Mesenchymal stem cell (in vitro differentiated cells and primary cell): ENCODE measurements around the gene KCNJ15.

ENCODE experiments used
- DNase-seq: peaks from one replicate; pipeline ENCODE4 v3.0.0-alpha.2; 2013
- H2AFZ ChIP-seq: one replicate; pipeline ENCODE4 v1.6.1; 2013; ENCODE audit warnings: low read depth, mild to moderate bottlenecking, control low read depth, inconsistent platforms, low read length, moderate library complexity
- H2AK5ac ChIP-seq: 2 replicates; pipeline ENCODE4 v1.6.1; 2013; ENCODE audit warnings: low read length, moderate library complexity, mild to moderate bottlenecking, inconsistent platforms; ENCODE audit not compliant: severe bottlenecking
- H2BK120ac ChIP-seq: one replicate; pipeline ENCODE4 v1.6.1; 2013; ENCODE audit warnings: low read depth, mild to moderate bottlenecking, inconsistent platforms, low read length, moderate library complexity
- H2BK12ac ChIP-seq, 2 experiments: one replicate each; pipeline ENCODE4 v1.6.1; 2013; ENCODE audit warnings: inconsistent platforms in 2 of 2, low read length in 2 of 2, mild to moderate bottlenecking in 2 of 2, moderate library complexity in 2 of 2, control low read depth in 1 of 2
- H2BK15ac ChIP-seq: one replicate; pipeline ENCODE4 v1.6.1; 2013; ENCODE audit warnings: mild to moderate bottlenecking, low read depth, inconsistent platforms; ENCODE audit not compliant: poor library complexity, severe bottlenecking
- H2BK5ac ChIP-seq: 2 replicates; pipeline ENCODE4 v1.6.1; 2013; ENCODE audit warnings: low read depth, mild to moderate bottlenecking, low read length, control low read depth, inconsistent platforms; ENCODE audit not compliant: poor library complexity, severe bottlenecking
- H3K14ac ChIP-seq, 2 experiments: one replicate each; pipeline ENCODE4 v1.6.1; 2013; ENCODE audit warnings: inconsistent platforms in 2 of 2, low read length in 2 of 2, control low read depth in 1 of 2, mild to moderate bottlenecking in 1 of 2, moderate library complexity in 1 of 2
- H3K18ac ChIP-seq, 2 experiments: one replicate each; pipeline ENCODE4 v1.6.1; 2013; ENCODE audit warnings: inconsistent platforms in 2 of 2, low read length in 2 of 2, control low read depth in 1 of 2, low read depth in 1 of 2, mild to moderate bottlenecking in 1 of 2
- H3K23ac ChIP-seq, 2 experiments: one replicate each; pipeline ENCODE4 v1.6.1; 2013; ENCODE audit warnings: inconsistent platforms in 2 of 2, low read length in 2 of 2, mild to moderate bottlenecking in 2 of 2, moderate library complexity in 2 of 2, control low read depth in 1 of 2
- H3K27ac ChIP-seq: 2 replicates; pipeline ENCODE4 v1.5.1; 2013; ENCODE audit warnings: mild to moderate bottlenecking, moderate library complexity, low read length, control low read depth, inconsistent platforms; ENCODE audit not compliant: poor library complexity, severe bottlenecking
- H3K27me3 ChIP-seq, 2 experiments: 2 replicates each; pipeline versions ENCODE4 v1.6.1 to v1.7.0; 2013; ENCODE audit warnings: low read length in 2 of 2, mild to moderate bottlenecking in 2 of 2, moderate library complexity in 2 of 2, control low read depth in 1 of 2, inconsistent platforms in 1 of 2; ENCODE audit not compliant: control insufficient read depth in 1 of 2, insufficient read depth in 1 of 2
- H3K36me3 ChIP-seq, 2 experiments: 2 replicates each; pipeline versions ENCODE4 v1.6.1 to v1.7.0; 2013; ENCODE audit warnings: low read length in 2 of 2, control low read depth in 1 of 2, inconsistent platforms in 1 of 2, low read depth in 1 of 2, mild to moderate bottlenecking in 1 of 2; ENCODE audit not compliant: insufficient read depth in 2 of 2, control insufficient read depth in 1 of 2
- H3K4ac ChIP-seq, 2 experiments: one replicate each; pipeline ENCODE4 v1.6.1; 2013; ENCODE audit warnings: inconsistent platforms in 2 of 2, low read length in 2 of 2, mild to moderate bottlenecking in 2 of 2, moderate library complexity in 2 of 2, control low read depth in 1 of 2, low read depth in 1 of 2
- H3K4me1 ChIP-seq: 2 replicates; pipeline ENCODE4 v1.6.1; 2013; ENCODE audit warnings: low read depth, low read length, control low read depth; ENCODE audit not compliant: control insufficient read depth, insufficient read depth
- H3K4me2 ChIP-seq: 2 replicates; pipeline ENCODE4 v1.6.1; 2013; ENCODE audit warnings: low read length, mild to moderate bottlenecking, inconsistent platforms; ENCODE audit not compliant: poor library complexity, severe bottlenecking
- H3K4me3 ChIP-seq, 2 experiments: 2 replicates each; pipeline versions ENCODE4 v1.5.1 to v1.7.0; 2013; ENCODE audit warnings: low read length in 2 of 2, mild to moderate bottlenecking in 2 of 2, control low read depth in 1 of 2, low read depth in 1 of 2; ENCODE audit not compliant: insufficient read depth in 1 of 2
- H3K79me1 ChIP-seq: replicated peaks from 2 replicates; pipeline ENCODE4 v1.6.1; 2013; ENCODE audit warnings: mild to moderate bottlenecking, control low read depth, low read length, inconsistent platforms; ENCODE audit not compliant: poor library complexity, severe bottlenecking
- H3K9ac ChIP-seq: 2 replicates; pipeline ENCODE4 v1.7.0; 2013; ENCODE audit warnings: mild to moderate bottlenecking, low read length, moderate library complexity
- H3K9me3 ChIP-seq: 2 replicates; pipeline ENCODE4 v1.7.0; 2013; ENCODE audit warnings: mild to moderate bottlenecking, low read length; ENCODE audit not compliant: control insufficient read depth
- H4K8ac ChIP-seq: one replicate; pipeline ENCODE4 v1.6.1; 2013; ENCODE audit warnings: inconsistent platforms, mild to moderate bottlenecking, low read length, moderate library complexity
- H4K91ac ChIP-seq: one replicate; pipeline ENCODE4 v1.6.1; 2013; ENCODE audit warnings: mild to moderate bottlenecking, low read length, inconsistent platforms
- WGBS: methylation state at CpG from one replicate; pipeline ENCODE4 v1.1.7; 2013; ENCODE audit warnings: mixed read lengths; 5-methylcytosine and 5-hydroxymethylcytosine counted together

KCNJ15 gene

GRCh38 chr21:38337793-38338192, 81.0 kb downstream of the KCNJ15 start:
- WGBS, result 88% methylated on average over 4 of the region's 5 CpGs
- Histone ChIP-seq H2BK120ac (no peak overlapping the region), H2BK15ac (no peak overlapping the region)

GRCh38 chr21:38340131-38340530, 83.3 kb downstream of the KCNJ15 start:
- Histone ChIP-seq H2BK120ac (no peak overlapping the region), H3K9me3 (no peaks in the 10 kb centered on the region), H2AK5ac (peak overlapping the region; percentile 24), H2BK5ac (no peak overlapping the region), H4K8ac (no peak overlapping the region), H3K79me1 (no peaks in the 10 kb centered on the region), H3K27me3 (no peaks in the 10 kb centered on the region), H2BK12ac (no peak overlapping the region), H3K9ac (no peak overlapping the region), H3K14ac (no peak overlapping the region), H3K18ac (no peak overlapping the region), H2BK15ac (peak overlapping the region; percentile 4), H4K91ac (no peak overlapping the region), H3K4me2 (no peak overlapping the region), H3K27ac (no peak overlapping the region), H3K4me3 (no peak overlapping the region), H2AFZ (no peak overlapping the region), H3K23ac (no peak overlapping the region), H3K36me3 (no peaks in the 10 kb centered on the region), H3K4me1 (no peaks in the 10 kb centered on the region), H3K4ac (no peak overlapping the region)
- DNase-seq, result no peak
- 91% methylated on average over 4 of the region's 4 CpGs for WGBS

More at GRCh38 chr21:38337793-38338192, 81.0 kb downstream of the KCNJ15 start:
- no peak overlapping the region for H3K4ac ChIP-seq
- no peak overlapping the region for H3K4me3 ChIP-seq
- H3K27ac ChIP-seq, result no peak overlapping the region
- H2AK5ac ChIP-seq, result no peak overlapping the region
- H3K9ac ChIP-seq, result no peak overlapping the region
- H3K27me3 ChIP-seq, result no peaks in the 10 kb centered on the region
- no peaks in the 10 kb centered on the region for H3K9me3 ChIP-seq
- H3K4me2 ChIP-seq, result no peak overlapping the region
- H3K18ac ChIP-seq, result no peak overlapping the region
- no peak overlapping the region for H3K23ac ChIP-seq
- no peak overlapping the region for H4K91ac ChIP-seq
- no peaks in the 10 kb centered on the region for H3K36me3 ChIP-seq
- no peak overlapping the region for H3K14ac ChIP-seq
- DNase-seq, result no peak
- no peak overlapping the region for H2BK5ac ChIP-seq
- no peak overlapping the region for H2BK12ac ChIP-seq
- H2AFZ ChIP-seq, result no peak overlapping the region
- no peaks in the 10 kb centered on the region for H3K4me1 ChIP-seq
- H4K8ac ChIP-seq, result no peak overlapping the region
- no peaks in the 10 kb centered on the region for H3K79me1 ChIP-seq

GRCh38 chr21:38341546-38342012, 84.8 kb downstream of the KCNJ15 start:
- H3K27ac ChIP-seq, result no peak overlapping the region
- no peaks in the 10 kb centered on the region for H3K4me1 ChIP-seq
- no peak overlapping the region for H2BK120ac ChIP-seq
- H3K18ac ChIP-seq, result no peak overlapping the region
- no peak overlapping the region for H2BK12ac ChIP-seq
- no peaks in the 10 kb centered on the region for H3K36me3 ChIP-seq
- H2BK5ac ChIP-seq, result no peak overlapping the region
- H3K27me3 ChIP-seq, result no peaks in the 10 kb centered on the region
- H2AFZ ChIP-seq, result no peak overlapping the region
- peak overlapping the region; percentile 45 for H2AK5ac ChIP-seq
- H3K79me1 ChIP-seq, result no peaks in the 10 kb centered on the region
- no peak overlapping the region for H3K14ac ChIP-seq
- H3K23ac ChIP-seq, result no peak overlapping the region
- H3K9me3 ChIP-seq, result no peaks in the 10 kb centered on the region
- no peak overlapping the region for H4K8ac ChIP-seq
- H3K9ac ChIP-seq, result no peak overlapping the region
- DNase-seq, result no peak
- no peak overlapping the region for H2BK15ac ChIP-seq
- no peak overlapping the region for H3K4me3 ChIP-seq
- H4K91ac ChIP-seq, result no peak overlapping the region
- H3K4me2 ChIP-seq, result no peak overlapping the region
- no peak overlapping the region for H3K4ac ChIP-seq
- WGBS, result 94% methylated on average over 5 of the region's 5 CpGs

- Histone ChIP-seq H3K14ac (no peak overlapping the region), H2BK12ac (no peak overlapping the region), H3K36me3 (no peaks in the 10 kb centered on the region), H3K4me3 (no peak overlapping the region), H4K8ac (no peak overlapping the region), H3K18ac (no peak overlapping the region), H3K4me1 (no peaks in the 10 kb centered on the region), H4K91ac (no peak overlapping the region), H2BK5ac (no peak overlapping the region), H2AFZ (no peak overlapping the region), H3K79me1 (no peaks in the 10 kb centered on the region), H3K27ac (no peak overlapping the region), H2BK120ac (no peak overlapping the region), H3K9me3 (no peaks in the 10 kb centered on the region), H3K4me2 (no peak overlapping the region), H3K27me3 (no peaks in the 10 kb centered on the region), H3K9ac (no peak overlapping the region), H3K4ac (no peak overlapping the region), H2AK5ac (no peak overlapping the region), H3K23ac (no peak overlapping the region), H2BK15ac (no peak overlapping the region)
- DNase-seq, result no peak
- 83% methylated on average over 1 of the region's 1 CpG for WGBS
These were observed 85.9 kb downstream of the KCNJ15 start for GRCh38 chr21:38342739-38343138.
